Skeletal muscle tissue (tissue), 4 donors: ENCODE results near the gene DNAH7. TPM values are rescaled to one million over a fixed set of nuclear protein-coding genes. Genes with fewer than 3 reads are reported as not detected.

ENCODE experiments used
- H3K27ac ChIP-seq: one replicate; pipeline ENCODE4 v1.7.0; 2013; ENCODE audit warnings: mild to moderate bottlenecking, low read depth, low read length, inconsistent platforms
- H3K27me3 ChIP-seq, 3 donors: one replicate each; pipeline ENCODE4 v1.7.0; 2013; ENCODE audit warnings: low read length in 3 of 3; ENCODE audit not compliant: control insufficient read depth in 3 of 3, insufficient read depth in 3 of 3
- H3K36me3 ChIP-seq, 3 donors: one replicate each; pipeline ENCODE4 v1.7.0; 2013; ENCODE audit warnings: low read length in 3 of 3; ENCODE audit not compliant: control insufficient read depth in 3 of 3, insufficient read depth in 3 of 3
- H3K4me1 ChIP-seq, 3 donors: one replicate each; pipeline ENCODE4 v1.7.0; 2013; ENCODE audit warnings: low read length in 3 of 3, mild to moderate bottlenecking in 3 of 3; ENCODE audit not compliant: control insufficient read depth in 3 of 3, insufficient read depth in 3 of 3
- H3K4me3 ChIP-seq, 3 donors: one replicate each; pipeline ENCODE4 v1.7.0; 2013; ENCODE audit warnings: low read length in 3 of 3
- H3K9ac ChIP-seq, 3 donors: one replicate each; pipeline ENCODE4 v1.7.0; 2013; ENCODE audit warnings: low read length in 3 of 3, mild to moderate bottlenecking in 3 of 3, moderate library complexity in 2 of 3, low read depth in 1 of 3
- H3K9me3 ChIP-seq, 3 donors: one replicate each; pipeline ENCODE4 v1.7.0; 2013; ENCODE audit warnings: low read length in 3 of 3; ENCODE audit not compliant: control insufficient read depth in 3 of 3
- total RNA-seq: library from RNA; depleted of rRNA; stranded (reverse); fragments of >200 nt; gene quantifications from one replicate; pipeline ENCODE4 v1.2.3, GENCODE V29; 2014
- donor health status: Osteomylitis.

The DNAH7 gene
- total RNA-seq, 1 donor from 2014 or later = under 0.01 TPM

DNA sequence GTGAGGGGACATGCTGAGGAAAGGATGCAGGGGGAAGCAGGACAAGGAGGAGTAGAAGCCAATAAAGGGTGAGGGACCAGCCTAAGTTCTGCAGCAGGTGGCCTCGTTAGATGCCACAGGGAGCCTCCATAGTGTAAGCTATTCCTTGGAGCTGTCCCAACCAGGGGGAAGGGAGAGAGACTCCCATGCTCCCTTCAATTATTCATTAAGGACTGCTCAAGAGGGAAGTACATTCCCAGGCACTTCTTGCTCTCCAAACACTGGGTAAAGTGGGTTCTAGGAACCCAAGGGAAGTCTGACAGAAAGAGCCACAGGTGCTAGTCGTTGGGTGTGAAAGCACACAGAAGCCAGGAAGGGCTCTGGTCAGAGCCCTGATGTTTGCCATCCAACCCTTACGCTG lies 217.9 kb downstream of the DNAH7 start:
- Histone ChIP-seq H3K4me1 (no peaks in the 10 kb centered on the region), H3K36me3 (no peaks in the 10 kb centered on the region), H3K27ac (no peak overlapping the region), H3K9ac (no peak overlapping the region), H3K27me3 (no peaks in the 10 kb centered on the region), H3K4me3 (no peak overlapping the region), H3K9me3 (no peaks in the 10 kb centered on the region)

DNA sequence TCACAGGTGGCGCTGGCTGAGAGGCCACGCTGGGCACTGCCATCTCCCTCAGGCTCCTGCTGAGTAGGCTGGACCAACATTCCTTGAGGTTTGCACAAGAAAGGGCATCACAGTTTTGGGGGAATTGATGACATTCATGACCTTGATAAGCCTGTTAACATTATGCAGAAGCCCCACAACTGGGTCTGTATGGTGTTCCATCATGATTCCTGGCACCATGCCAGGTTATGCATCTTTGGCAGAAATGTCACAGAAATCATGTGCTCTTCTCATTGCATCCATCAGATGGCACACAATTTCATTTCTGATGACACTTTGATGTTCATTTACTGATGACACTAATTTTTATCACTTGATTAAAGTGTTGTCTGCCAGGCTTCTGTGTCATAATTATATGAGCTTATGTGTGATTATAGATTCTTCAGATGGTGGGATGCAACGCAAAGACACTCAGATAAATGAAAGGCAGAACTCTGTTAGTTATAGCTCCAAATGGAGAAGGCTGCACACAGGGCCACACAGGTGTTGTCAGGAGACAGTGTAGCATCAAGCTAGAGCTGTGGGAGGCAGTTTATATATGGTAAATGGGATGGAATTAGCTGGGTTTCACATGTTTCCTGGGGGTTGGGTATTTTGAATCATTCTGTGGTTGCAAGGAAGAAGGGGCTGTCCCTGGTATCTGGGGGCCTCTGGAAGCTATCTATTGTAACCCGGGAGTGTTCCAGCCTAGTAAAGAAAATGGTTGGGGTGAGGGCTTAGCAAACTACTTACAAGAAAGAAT lies 220.3 kb downstream of the DNAH7 start:
- Histone ChIP-seq H3K36me3 (no peaks in the 10 kb centered on the region), H3K27me3 (no peaks in the 10 kb centered on the region), H3K27ac (no peak overlapping the region), H3K9ac (no peak overlapping the region), H3K9me3 (no peaks in the 10 kb centered on the region), H3K4me3 (no peak overlapping the region), H3K4me1 (no peaks in the 10 kb centered on the region)

- no peaks in the 10 kb centered on the region for H3K4me1 ChIP-seq
- no peaks in the 10 kb centered on the region for H3K27me3 ChIP-seq
- H3K9me3 ChIP-seq = no peaks in the 10 kb centered on the region
- H3K9ac ChIP-seq = no peak overlapping the region
- no peaks in the 10 kb centered on the region for H3K36me3 ChIP-seq
- no peak overlapping the region for H3K27ac ChIP-seq
- no peak overlapping the region for H3K4me3 ChIP-seq
Measured at GRCh38 chr2:195842932-195843331, 225.7 kb downstream of the DNAH7 start.

DNA sequence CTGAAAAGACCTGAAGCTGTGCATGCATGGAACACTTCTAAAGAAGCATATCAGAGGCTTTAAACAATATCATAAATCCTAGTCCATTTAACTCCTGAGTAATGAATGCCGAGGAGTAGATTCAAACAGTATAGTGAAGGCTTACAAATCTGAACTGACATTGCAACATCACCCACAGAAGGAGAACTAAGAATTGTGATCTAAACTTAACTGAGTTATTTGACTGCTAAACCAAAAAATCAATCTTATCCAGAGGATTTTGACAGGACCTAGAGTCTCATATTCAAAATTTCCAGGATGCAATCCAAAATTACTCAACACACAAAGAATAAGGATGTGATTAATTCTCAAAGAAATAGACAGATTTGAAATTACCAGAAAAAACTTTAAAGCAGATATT lies 230.6 kb downstream of the DNAH7 start:
- H3K27me3 ChIP-seq = no peaks in the 10 kb centered on the region
- H3K36me3 ChIP-seq = no peaks in the 10 kb centered on the region
- no peak overlapping the region for H3K9ac ChIP-seq

GRCh38 chr2:195836002-195836401 lies 232.6 kb downstream of the DNAH7 start:
- Histone ChIP-seq H3K9ac (no peak overlapping the region), H3K27ac (no peak overlapping the region), H3K4me1 (no peaks in the 10 kb centered on the region), H3K27me3 (no peaks in the 10 kb centered on the region), H3K4me3 (no peak overlapping the region), H3K9me3 (no peaks in the 10 kb centered on the region), H3K36me3 (no peaks in the 10 kb centered on the region)

More for the DNA sequence above, 230.6 kb downstream of the DNAH7 start:
- Histone ChIP-seq H3K4me3 (no peak overlapping the region), H3K9me3 (no peaks in the 10 kb centered on the region), H3K4me1 (no peaks in the 10 kb centered on the region), H3K27ac (no peak overlapping the region)

GRCh38 chr2:195834836-195835235 lies 233.8 kb downstream of the DNAH7 start:
- Histone ChIP-seq H3K36me3 (no peaks in the 10 kb centered on the region), H3K9ac (no peak overlapping the region), H3K4me1 (no peaks in the 10 kb centered on the region), H3K4me3 (no peak overlapping the region), H3K27ac (no peak overlapping the region), H3K27me3 (no peaks in the 10 kb centered on the region), H3K9me3 (no peaks in the 10 kb centered on the region)

DNA sequence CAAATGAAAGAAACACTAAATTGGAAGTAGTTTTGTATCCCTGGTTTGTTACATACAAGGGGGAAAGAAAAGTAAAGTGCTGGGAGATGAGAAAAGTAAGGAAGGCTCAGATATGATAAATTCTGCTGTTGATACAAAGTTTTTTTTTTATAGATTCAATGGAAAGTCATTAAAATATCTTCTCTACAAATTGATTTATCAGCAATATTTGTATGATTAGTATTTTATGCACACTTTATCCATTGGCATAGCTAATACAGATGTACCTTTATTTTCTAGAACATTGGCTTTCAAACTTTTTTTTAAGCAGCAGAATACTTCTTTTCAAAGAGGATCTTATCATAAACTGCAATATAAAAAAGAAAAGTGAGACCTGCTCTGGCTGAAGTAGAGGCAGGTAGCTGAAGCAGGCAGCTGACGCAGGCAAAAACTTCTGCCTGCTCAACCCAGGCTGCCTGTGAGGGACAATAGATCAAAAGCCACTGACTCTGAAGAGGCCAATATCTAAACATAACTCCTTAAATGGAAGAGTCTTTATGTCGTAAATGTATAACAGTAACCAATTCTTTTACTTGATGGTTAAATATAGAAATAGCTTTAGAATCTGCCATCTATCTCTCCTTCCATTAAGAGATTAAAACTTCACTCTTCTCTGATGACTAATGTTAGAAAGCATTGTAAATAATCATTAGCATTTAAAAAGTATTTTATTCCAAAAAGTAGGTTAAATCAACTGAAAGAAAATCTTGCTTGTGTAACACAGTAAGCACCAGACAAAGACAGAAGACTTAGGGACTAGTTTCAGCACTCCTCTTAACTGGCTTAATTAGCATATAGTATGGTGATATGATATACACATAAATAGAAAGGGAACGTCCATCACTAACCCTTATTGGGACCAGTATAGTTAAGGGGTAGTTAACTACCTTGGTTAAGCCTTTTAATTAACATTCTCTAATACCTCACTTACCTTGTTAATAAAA lies 237.4 kb downstream of the DNAH7 start:
- no peaks in the 10 kb centered on the region for H3K9me3 ChIP-seq
- no peaks in the 10 kb centered on the region for H3K36me3 ChIP-seq
- no peak overlapping the region for H3K9ac ChIP-seq
- H3K4me1 ChIP-seq = no peaks in the 10 kb centered on the region
- H3K4me3 ChIP-seq = no peak overlapping the region
- H3K27me3 ChIP-seq = no peaks in the 10 kb centered on the region
- H3K27ac ChIP-seq = no peak overlapping the region

- H3K36me3 ChIP-seq = no peaks in the 10 kb centered on the region
- H3K4me3 ChIP-seq = no peak overlapping the region
- no peaks in the 10 kb centered on the region for H3K27me3 ChIP-seq
- no peaks in the 10 kb centered on the region for H3K9me3 ChIP-seq
- no peaks in the 10 kb centered on the region for H3K4me1 ChIP-seq
- no peak overlapping the region for H3K27ac ChIP-seq
- no peak overlapping the region for H3K9ac ChIP-seq
Measured at GRCh38 chr2:195824478-195824877, 244.2 kb downstream of the DNAH7 start.

GRCh38 chr2:195823206-195823605 lies 245.4 kb downstream of the DNAH7 start:
- H3K27ac ChIP-seq = no peak overlapping the region
- no peak overlapping the region for H3K9ac ChIP-seq
- H3K27me3 ChIP-seq = no peaks in the 10 kb centered on the region
- no peaks in the 10 kb centered on the region for H3K9me3 ChIP-seq
- H3K4me1 ChIP-seq = no peaks in the 10 kb centered on the region
- no peaks in the 10 kb centered on the region for H3K36me3 ChIP-seq
- H3K4me3 ChIP-seq = no peak overlapping the region

DNA sequence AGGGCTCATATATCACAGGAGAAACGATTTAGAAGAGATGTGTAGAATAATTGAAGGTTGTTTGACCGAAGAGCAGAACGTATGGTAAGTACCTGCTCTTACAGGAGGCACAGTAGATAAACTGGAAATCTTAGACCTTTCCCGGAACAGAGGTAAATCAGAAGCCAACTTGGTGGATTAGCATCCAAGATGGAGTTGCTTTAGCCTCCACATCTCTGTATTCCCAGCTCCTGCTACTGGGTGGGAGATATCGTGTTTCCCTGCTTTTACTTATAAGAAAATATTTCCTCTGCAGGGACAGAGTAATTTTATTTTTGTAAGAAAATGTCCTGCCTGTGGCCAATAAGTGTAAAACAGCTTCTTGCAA lies 247.1 kb downstream of the DNAH7 start:
- H3K4me3 ChIP-seq = no peak overlapping the region
- H3K27me3 ChIP-seq = no peaks in the 10 kb centered on the region
- H3K4me1 ChIP-seq = no peaks in the 10 kb centered on the region
- H3K36me3 ChIP-seq = no peaks in the 10 kb centered on the region
- H3K9me3 ChIP-seq = no peaks in the 10 kb centered on the region
- H3K27ac ChIP-seq = no peak overlapping the region
- H3K9ac ChIP-seq = no peak overlapping the region
